NK-92 (cell line): ENCODE data around the gene CNN2.
"Not testable (repeated sequence)": the region's sequence is repeated elsewhere in the genome, so short reads cannot be mapped to it uniquely, and the experiment has no call there.

Experiments used
- DNase-seq: peaks from one replicate; lab custom pipeline; 2025; ENCODE audit not compliant: unreplicated experiment; lab: John Stamatoyannopoulos, UW

Gene CNN2

DNA sequence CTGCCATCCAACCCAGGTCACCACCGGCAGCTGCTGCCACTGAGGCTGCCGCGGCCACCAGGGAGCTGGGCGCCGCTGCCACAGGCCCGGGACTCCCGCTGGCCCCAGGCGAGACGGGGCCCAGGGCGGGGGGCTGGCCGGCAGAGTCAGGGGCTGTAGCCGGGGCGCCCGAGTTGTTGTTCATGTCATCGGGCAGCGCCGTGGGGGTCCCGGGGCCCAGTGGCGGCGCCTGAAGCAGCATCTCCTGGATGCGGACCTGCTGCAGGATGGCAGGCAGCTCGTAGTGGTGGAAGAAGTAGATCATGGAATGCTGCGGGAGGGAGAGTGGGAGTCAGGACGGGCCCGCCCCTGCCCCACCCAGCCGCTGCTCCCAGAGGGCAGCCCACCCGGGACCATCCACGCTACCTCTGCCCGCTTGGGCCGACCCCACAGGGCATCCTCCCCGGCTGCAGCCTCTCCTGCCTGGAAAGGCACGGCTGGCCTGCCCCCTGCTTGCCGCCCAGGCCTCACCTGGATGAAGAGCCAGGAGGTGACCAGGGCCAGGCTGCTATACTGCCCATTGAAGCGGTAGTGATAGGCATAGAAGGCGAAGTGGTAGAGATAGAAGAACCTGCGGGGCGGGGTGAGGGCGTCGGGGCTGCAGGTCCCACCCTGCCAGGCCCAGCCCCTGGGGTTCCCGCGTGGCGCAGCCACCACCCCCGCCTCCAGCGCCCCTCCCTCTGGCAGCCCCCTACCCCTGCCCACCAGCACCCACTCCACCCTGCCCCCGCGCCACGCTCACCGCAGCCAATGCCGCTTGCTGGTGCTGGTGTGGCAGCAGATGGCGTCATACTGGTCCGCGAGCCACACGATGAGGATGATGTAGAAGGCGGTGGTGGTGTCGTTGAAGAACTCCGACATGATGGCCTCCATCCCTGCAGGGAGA lies 15.6 kb upstream of the CNN2 start:
- no peak for DNase-seq

DNA sequence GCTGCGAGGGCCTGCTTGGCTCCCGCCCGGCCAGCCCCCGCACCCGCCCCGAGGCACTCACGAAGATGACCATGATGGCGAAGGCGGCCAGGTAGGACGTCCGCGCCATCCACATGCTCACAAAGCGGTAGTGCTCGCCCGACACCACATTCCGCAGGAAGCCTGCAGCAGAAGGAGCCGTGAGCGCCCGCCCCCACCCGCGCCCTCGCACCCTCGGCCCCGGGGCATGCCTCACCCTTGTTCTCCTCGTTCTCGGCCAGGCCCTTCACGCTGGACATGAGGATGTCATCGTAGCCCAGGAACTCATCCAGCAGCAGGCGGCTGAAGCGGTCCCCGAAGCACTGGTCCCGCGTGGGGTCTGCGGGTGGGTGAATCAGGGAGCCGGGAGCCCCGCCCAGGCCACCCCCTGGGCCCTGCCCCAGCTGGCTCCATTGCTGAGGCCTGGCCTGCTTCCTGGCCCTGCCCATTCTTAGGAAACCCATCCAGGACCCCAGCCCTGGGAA lies 14.5 kb upstream of the CNN2 start:
- no peak for DNase-seq

DNA sequence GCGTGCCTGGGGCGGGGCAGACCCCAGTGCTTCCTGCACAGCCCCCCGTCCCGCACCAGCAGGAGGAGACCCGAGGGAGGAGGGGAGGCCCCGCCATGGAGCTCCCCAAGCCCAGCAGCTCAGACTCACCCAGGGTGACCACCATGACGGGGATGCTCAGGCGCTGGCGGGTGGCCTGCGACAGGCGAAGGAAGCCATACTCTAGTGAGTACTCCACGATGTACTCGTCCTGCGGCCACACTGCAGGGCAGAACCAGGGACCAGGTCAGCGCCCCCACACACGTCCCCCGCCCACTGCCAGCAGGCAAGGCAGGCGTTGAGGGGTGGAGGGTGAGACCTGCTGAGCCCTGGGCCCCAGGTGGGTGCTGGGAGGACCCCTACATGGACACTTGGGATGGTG lies 14.1 kb upstream of the CNN2 start:
- no peak for DNase-seq

DNA sequence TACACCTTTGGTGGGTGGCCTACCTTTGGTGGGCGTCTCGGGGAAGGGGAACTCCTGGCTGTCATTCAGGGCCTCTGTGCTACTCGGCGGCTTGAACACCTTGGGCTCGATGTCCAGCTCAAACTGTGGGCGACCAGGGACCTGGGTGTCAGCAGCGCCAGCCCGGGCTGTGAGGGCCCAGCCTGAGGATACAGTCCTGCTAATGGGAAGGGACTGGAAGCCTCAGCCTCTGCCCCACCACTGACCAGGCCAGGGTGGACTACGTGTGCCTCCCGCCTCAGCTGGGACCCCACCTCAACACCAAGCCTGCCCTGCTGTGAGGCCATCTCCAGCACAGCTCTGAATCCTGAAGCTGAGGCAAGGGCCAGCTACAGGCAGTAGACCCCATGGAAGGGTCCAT lies 13.2 kb upstream of the CNN2 start:
- no peak for DNase-seq

DNA sequence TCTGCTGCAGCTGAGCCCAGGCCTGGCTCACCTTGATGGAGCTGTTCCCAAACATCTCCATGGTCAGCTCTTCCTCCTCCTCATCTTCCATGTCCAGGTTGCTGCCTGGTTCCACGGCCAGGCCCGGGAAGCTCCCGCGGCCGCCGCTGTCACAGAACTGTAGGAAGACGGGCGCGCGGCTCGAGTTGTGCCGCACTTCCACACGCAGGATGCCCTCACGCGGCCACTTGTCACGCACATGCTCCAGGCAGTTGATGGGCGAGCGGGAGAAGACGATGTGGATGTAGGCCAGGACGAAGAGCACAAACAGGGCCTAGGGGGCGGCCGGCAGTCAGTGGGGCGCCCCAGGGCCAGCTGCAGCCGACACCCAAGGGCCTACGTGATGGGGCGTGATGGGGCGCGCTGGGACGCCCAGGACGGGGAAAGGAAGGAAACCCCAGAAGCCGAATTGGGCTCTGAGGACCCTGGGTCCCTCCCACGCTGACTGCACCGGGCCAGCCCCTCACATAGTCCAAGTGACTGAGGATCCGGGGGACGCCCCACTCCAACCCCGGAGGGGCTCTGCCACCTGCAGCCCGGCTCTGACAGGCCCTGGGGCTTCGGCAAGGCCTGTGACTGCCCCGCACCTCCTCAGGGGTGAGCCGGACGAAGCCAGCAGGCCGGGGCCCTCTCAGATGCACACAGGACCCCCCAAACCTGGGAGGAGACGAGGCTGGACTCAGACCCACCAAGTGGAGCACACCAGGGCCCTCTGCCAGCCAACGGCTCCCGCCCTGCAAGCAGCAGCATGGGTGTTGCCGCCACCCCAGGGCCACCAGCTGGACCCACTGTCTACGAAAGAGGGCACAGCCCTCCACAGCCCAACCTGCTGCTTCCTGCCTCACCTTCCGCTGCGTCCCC lies 12.0 kb upstream of the CNN2 start:
- DNase-seq: no peak

DNA sequence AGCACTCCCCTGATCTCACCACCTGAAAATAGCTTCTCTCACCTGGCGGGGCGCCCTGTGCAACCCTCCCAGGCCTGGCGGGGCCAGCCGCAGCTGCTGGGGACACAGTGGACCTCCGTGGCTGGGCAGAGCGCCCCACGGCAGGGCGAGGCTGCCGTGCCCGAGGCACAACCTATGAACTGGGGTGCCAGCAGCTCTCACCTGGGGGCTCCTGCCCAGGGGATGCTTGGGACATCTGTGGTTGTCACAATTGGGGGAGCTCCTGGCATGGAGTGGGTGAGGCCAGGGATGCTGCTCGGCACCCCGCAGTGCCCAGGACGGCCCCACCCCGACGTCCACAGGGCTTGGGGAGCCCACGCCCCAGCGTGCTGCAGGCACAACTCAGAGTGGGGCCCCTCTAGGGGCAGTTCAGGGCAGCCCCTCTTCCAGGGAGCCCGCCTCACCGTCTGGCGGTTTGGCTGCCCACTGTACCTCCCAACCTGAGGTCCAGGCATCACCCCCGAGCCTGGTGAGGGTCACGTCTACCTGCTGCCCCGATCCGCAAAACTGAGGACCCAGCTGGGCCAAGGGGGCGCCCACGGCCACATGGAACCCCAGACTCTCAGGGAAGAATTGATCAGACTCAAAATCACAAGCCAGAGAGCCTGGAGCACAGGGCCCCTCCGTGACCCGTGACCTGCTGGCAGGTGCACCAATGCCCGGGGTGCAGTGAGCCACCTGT lies 11.2 kb upstream of the CNN2 start:
- no peak for DNase-seq

DNA sequence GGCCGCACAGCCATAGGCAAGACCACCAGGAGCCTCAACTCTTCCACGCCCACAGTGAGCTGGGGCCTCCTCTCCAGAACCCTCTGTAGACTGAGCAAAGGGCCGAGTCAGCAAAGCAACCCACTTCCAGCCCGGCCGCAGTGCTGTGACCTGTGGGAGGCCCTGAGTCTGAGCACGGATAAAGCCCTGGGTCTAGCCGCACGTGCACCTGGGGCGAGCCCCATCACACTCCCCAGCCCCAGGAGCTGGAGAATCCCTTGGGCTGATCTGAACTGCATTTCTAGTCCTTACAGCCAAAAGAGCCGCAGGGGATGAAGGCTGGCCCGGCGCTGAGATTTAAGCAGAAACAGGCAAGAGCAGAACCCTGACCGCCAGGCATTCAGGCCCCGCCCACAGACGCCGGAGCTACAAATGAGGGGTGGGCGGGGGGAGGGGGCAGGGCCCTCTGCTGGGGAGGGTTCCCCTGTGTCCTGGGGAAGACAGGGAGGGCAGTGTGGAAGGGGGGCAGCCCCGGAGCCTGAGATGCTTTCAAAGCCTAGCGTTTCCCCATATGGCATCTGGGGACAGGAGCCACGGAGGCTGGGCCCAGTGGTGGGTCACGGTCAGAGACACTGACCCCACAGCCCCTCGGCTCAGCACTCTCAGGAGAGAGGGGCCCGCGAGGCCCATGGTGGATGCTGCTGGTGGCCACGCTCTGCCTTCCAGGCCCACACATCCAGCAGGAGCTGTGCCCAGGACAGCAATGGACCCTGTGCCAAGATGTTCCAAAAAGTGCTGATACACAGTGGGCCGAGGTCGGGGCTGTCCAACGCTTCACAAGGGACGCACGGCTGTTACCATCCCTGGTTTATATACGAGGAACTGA lies 10.4 kb upstream of the CNN2 start:
- no peak for DNase-seq

DNA sequence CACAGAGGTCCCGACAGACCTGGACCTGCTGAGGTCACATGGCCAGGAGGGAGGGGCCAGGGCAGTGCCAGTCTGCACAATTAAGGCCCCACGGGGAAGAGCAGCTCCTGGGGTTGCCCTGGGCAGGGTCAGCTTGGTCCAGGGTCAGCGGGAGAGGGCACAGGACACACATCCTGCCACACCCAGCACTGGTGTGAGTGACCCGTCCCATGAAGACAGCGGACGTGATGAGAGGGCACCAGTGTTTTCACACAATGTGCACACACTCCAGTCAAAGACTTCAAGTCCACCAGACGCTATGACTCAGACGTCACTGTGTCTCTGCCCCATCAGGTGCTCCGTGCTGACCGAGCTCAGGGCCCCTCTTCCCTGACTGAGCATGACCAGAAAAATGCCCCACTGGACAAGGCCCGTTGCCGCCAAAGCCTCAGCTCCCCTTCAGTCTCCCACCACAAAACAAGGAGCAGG lies 9.7 kb upstream of the CNN2 start:
- no peak for DNase-seq

DNA sequence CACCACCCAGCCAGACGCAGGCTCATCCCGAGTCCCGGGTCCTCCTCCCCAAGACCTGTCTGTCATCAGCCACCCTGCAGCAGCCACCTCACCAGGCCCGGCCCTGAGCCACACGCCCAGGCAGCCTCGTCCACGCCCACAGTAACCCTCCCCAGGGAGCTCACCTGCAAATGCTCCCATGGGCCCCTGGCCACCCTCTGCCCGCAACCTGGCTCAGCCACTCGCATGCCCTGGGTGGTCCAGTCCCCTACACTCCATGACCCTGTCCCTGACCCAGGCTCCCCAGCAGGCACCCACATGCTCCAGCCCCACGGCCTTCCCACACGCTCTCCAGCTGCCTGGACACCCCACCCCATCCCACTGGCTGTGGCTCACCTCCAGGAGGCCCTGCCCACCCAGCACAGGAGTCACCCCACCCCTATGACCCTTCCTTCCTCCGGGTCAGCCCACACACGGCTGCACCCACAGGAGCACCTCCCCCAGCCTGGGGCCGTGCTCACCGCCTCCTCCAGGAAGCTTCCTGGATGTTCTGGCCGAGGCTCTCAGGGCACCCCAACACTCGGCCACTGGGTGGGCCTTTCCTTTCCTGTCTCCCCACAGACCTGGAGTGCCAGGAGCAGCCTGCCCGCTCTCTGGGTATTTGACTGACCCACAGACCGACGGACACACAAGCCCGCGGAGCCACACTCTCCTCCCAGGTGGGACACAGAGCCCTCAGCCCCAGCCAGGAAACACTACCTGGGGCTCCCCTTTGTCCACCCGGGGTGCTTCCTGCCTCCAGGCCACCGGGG lies 9.1 kb upstream of the CNN2 start:
- DNase-seq: no peak

DNA sequence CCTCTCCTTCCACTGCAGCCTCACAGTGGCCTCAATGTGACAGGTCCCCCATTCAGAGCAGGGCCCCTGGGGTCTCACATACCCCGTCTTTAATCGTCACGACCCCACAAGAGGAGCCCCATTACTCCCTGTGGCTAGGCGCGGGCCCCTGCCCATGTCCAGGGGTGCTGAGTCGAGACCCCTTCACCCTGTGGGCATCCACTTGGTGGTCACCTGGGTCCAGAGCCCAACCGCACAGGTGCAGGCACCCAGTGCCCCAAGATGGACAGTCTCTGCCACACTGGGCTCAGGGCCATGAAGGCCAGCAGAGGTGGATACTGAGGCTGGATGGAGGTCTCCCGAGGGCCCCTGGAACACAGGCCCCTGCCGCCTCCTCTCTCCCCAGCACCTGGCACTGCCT lies 8.5 kb upstream of the CNN2 start:
- no peak for DNase-seq

DNA sequence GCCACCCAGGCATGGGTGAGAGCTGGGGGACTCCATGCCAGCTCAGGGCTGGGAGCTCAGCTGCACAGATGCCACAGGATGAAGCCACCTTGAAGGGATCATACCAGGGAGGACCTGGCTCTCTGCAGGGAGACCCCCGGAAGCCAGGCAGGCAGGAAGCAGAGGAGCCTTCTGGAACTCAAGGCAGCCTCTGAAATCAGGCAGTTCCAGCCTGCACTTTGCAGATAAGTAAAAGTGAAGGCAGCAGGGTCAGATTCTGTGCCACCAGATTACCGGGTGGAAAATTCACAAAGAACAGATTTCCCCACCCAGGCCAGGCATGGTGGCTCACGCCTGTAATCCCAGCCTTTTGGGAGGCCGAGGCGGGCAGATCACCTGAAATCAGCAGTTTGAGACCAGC lies 8.0 kb upstream of the CNN2 start:
- no peak for DNase-seq

DNA sequence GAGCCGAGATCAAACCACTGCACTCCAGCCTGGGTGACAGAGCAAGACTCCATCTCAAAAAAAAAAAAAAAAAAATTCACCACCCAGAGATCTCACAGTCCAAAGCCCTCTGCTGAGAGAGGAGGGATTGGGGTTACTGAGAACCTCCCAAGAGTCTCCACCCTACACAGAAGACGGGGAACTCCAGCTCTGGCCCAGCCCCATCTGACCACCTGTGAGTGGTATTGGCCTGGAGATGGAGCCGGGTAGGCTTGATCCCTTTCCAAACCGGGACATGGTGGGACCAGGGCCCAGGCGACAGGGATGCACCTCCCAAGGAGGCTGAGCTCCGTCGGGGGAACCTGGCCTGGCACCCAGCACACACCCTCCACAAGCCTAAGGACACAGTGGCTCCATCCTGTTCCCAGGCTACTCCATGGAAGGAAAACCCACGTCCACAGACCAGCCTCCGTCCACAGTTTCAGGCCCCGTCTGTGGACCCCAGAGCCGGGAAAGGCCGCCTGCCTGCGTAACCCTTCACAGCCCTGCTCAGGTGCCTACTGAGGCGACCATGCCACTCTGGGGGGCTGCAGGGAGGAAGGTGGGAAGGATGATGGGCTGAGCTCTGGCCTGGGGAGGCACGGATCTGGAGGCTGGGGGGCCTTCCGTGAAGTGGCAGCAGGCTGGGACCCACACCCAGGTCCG lies 7.3 kb upstream of the CNN2 start:
- no peak for DNase-seq

DNA sequence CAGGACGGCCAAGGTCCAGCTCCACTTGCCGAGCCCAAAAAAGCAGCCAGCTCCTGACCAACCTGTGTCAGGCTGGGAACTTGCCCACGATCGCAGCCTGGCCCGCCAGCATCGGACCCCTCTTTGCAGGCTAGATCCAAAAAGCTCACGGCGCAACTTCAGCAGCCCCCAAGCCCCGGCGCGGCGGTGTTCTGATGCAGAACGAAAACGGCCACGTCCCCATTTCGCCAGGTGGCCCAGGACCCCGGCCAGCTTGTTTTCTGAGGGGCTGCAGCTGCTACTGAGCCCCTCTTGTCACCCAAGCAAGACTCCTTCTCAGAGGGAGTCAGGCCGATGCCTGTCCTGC lies 6.8 kb upstream of the CNN2 start:
- DNase-seq: no peak

DNA sequence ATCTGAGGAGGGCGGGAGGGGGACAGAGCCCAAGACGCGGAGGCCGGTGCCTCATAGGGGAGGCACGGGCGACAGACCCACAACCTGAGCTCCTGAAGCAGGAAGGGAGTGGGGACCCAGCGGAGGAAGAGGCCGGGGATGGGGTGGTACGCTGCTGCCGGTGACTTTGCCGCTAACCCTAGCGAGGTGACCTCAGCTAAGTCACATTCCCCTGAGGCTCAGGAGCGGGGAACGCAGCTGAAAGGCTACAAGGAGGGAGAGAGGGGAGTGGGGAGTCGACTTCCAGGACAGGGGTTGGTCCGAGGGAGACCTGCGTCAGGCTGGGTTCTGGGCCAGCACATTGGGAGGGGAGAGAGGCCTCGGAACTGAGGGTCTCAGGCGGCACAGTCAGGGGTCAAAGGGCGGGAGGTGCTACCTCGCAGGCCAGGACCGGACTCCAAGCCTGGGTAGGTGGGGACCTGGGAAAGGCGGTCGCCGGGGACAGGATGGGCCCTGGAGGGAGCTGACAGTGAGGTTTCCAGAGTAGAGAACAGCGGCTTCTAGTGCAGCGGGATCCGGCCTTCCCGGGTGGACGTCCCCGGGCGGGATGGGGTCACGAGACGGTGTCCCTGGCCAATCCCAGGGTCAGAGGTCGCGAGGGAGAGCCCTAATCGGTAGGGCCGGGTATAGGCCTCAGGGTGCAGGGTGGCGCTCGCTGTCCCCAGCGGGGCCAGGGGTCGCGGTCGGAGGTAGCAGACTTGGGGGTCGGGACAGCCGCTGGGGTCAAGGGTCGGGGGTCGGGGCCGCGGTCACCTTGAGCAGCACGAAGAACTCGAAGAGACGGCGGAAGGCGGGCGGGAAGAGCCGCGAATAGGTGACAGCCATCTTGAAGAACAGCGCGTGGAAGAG lies 6.2 kb upstream of the CNN2 start:
- no peak for DNase-seq

DNA sequence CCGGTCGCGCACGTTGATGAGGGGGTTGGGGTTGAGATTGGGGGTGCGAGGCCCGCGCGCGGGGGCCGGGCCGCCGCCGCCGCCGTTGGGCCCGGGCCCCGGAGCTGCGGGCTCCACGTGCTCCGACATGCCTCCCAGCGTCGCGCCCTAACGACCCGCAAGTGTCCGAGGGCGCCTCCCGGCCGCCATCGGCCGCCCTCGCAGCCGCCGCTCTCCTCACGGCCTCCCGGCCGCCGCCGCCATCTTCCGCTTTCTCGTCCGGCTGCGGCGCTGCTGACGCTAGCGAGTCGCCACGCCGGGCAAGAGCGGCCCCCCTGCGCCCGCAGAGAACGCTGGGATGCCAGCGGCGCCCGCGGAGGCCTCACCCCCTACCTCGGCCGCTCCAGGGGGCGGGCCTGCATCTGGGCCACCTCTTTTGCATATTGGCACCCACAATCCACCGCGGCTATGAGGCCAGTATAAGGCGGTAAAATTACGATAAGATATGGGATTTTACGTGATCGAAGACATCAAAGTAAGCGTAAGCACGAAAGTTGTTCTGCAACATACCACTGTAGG lies 5.5 kb upstream of the CNN2 start, which contains the start of gene TMEM259:
Gene TMEM259, minus strand, starts transcription at position 256 of the 558 bp plus-strand sequence. Its CDS starts 127 bp downstream, at position 129.
- DNase-seq: peak; percentile 74

DNA sequence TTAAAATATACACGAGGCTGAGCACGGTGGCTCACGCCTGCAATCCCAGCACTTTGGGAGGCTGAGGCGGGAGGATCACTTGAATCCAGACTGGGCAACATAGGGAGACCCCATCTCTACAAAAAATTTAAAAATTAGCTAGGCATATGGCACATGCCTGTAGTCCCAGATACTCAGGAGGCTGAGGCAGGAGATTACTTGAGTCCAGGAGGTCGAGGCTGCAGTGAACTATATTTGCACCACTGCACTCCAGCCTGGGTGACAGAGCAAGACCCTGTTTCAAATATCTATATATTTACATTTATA lies 2.6 kb upstream of the CNN2 start:
- DNase-seq: not testable (repeated sequence)

DNA sequence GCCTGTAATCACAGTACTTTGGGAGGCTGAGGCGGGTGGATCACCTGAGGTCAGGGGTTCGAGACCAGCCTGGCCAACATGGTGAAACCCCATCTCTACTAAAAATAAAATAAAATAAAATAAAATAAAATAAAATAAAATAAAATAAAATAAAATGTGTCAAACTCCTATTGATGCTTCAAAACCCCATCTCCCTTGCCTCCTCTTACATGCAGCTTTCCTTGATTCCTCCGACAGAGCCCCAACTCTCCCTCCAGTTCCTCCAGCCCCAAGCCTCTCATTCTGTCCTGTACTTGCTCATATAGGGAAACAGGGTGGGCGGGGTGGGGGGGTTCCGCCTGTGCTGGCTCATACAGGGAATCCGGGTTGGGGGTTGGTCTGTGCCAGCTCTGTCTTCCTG lies 1.3 kb upstream of the CNN2 start:
- not testable (repeated sequence) for DNase-seq
